H9 (cell line): ENCODE results near the gene SMYD1. TPM values are rescaled to one million over a fixed set of nuclear protein-coding genes. Genes with fewer than 3 reads are reported as not detected.

Experiments used
- DNase-seq: peaks from one replicate; pipeline ENCODE4 v3.0.0-alpha.2; 2017
- H2AFZ ChIP-seq: one replicate; pipeline ENCODE4 v1.6.1; 2013; ENCODE audit warnings: mild to moderate bottlenecking, low read length, control low read depth, moderate library complexity
- H2AK5ac ChIP-seq: 2 replicates; pipeline ENCODE4 v1.6.1; 2013; ENCODE audit warnings: low read length, control low read depth, mixed read lengths; ENCODE audit not compliant: insufficient read length
- H2BK120ac ChIP-seq: one replicate; pipeline ENCODE4 v1.6.1; 2013; ENCODE audit warnings: low read depth, mild to moderate bottlenecking, low read length, control low read depth, inconsistent platforms; ENCODE audit not compliant: poor library complexity, severe bottlenecking
- H2BK12ac ChIP-seq: 2 replicates; pipeline ENCODE4 v1.6.1; 2013; ENCODE audit warnings: low read length, control low read depth, mixed read lengths, low read depth; ENCODE audit not compliant: insufficient read length
- H2BK15ac ChIP-seq: 2 replicates; pipeline ENCODE4 v1.6.1; 2013; ENCODE audit warnings: low read depth, low read length, control low read depth
- H2BK20ac ChIP-seq: one replicate; pipeline ENCODE4 v1.6.1; 2013; ENCODE audit warnings: low read depth, mild to moderate bottlenecking, low read length, control low read depth, inconsistent platforms; ENCODE audit not compliant: poor library complexity, severe bottlenecking
- H2BK5ac ChIP-seq: 2 replicates; pipeline ENCODE4 v1.6.1; 2013; ENCODE audit warnings: low read length, control low read depth, mixed read lengths; ENCODE audit not compliant: insufficient read length
- H3K14ac ChIP-seq: 2 replicates; pipeline ENCODE4 v1.6.1; 2013; ENCODE audit warnings: low read length, control low read depth; ENCODE audit not compliant: insufficient read depth
- H3K18ac ChIP-seq: 2 replicates; pipeline ENCODE4 v1.6.1; 2013; ENCODE audit warnings: low read depth, mild to moderate bottlenecking, mixed read lengths, low read length, control low read depth; ENCODE audit not compliant: insufficient read length
- H3K23ac ChIP-seq: 2 replicates; pipeline ENCODE4 v1.6.1; 2013; ENCODE audit warnings: low read length, control low read depth, mixed read lengths, low read depth; ENCODE audit not compliant: insufficient read length
- H3K23me2 ChIP-seq: 2 replicates; pipeline ENCODE4 v1.6.1; 2013; ENCODE audit warnings: low read depth, mild to moderate bottlenecking, mixed read lengths, low read length, control low read depth; ENCODE audit not compliant: insufficient read length, poor library complexity, severe bottlenecking
- H3K27ac ChIP-seq: 2 replicates; pipeline ENCODE4 v1.5.1; 2013; ENCODE audit warnings: low read length, control low read depth, mixed read lengths, low read depth; ENCODE audit not compliant: insufficient read length
- H3K27me3 ChIP-seq: 2 replicates; pipeline ENCODE4 v1.6.1; 2013; ENCODE audit warnings: low read length, control low read depth, inconsistent platforms; ENCODE audit not compliant: insufficient read depth
- H3K4ac ChIP-seq: 2 replicates; pipeline ENCODE4 v1.6.1; 2013; ENCODE audit warnings: low read depth, mild to moderate bottlenecking, control low read depth, inconsistent platforms, low read length, moderate library complexity
- H3K4me1 ChIP-seq: 2 replicates; pipeline ENCODE4 v1.6.1; 2013; ENCODE audit warnings: low read length, control low read depth, inconsistent platforms; ENCODE audit not compliant: insufficient read depth
- H3K4me2 ChIP-seq: 2 replicates; pipeline ENCODE4 v1.6.1; 2013; ENCODE audit warnings: low read length, control low read depth, mixed read lengths; ENCODE audit not compliant: insufficient read length, insufficient read depth
- H3K56ac ChIP-seq: 2 replicates; pipeline ENCODE4 v1.6.1; 2013; ENCODE audit warnings: low read depth, mild to moderate bottlenecking, mixed read lengths, low read length, control low read depth; ENCODE audit not compliant: insufficient read length
- H3K79me1 ChIP-seq: 2 replicates; pipeline ENCODE4 v1.6.1; 2013; ENCODE audit warnings: low read depth, mild to moderate bottlenecking, moderate library complexity, low read length, control low read depth, inconsistent platforms; ENCODE audit not compliant: insufficient read depth, poor library complexity, severe bottlenecking
- H3K79me2 ChIP-seq: 2 replicates; pipeline ENCODE4 v1.6.1; 2013; ENCODE audit warnings: low read length, control low read depth, inconsistent platforms; ENCODE audit not compliant: insufficient read depth
- H3K9ac ChIP-seq: 2 replicates; pipeline ENCODE4 v1.6.1; 2013; ENCODE audit warnings: low read length, control low read depth, mixed read lengths; ENCODE audit not compliant: insufficient read length; ENCODE audit errors: extremely low read depth
- H3K9me3 ChIP-seq: one replicate; pipeline ENCODE4 v1.6.1; 2013; ENCODE audit warnings: low read depth, low read length, inconsistent platforms; ENCODE audit not compliant: control insufficient read depth
- H3T11ph ChIP-seq: one replicate; pipeline ENCODE4 v1.6.1; 2013; ENCODE audit warnings: mild to moderate bottlenecking, low read length, control low read depth, inconsistent platforms
- H4K20me1 ChIP-seq: one replicate; pipeline ENCODE4 v1.6.1; 2013; ENCODE audit not compliant: control insufficient read depth, insufficient read length, insufficient read depth
- H4K5ac ChIP-seq: 2 replicates; pipeline ENCODE4 v1.6.1; 2013; ENCODE audit warnings: low read depth, mild to moderate bottlenecking, mixed read lengths, low read length, control low read depth; ENCODE audit not compliant: insufficient read length
- H4K8ac ChIP-seq: replicated peaks from 2 replicates; pipeline ENCODE4 v1.6.1; 2013; ENCODE audit warnings: low read length, control low read depth, mixed read lengths, low read depth; ENCODE audit not compliant: insufficient read length
- H4K91ac ChIP-seq: 2 replicates; pipeline ENCODE4 v1.6.1; 2013; ENCODE audit warnings: low read depth, mild to moderate bottlenecking, moderate library complexity, mixed read lengths, low read length, control low read depth; ENCODE audit not compliant: insufficient read length
- H3K27ac Mint-ChIP-seq, 3 experiments: 2 replicates in 2 of 3; 3 replicates in 1 of 3; pipeline ENCODE4 v1.8.0; 2020 to 2021; ENCODE audit warnings: mixed read lengths in 3 of 3, mild to moderate bottlenecking in 1 of 3, moderate library complexity in 1 of 3
- H3K27me3 Mint-ChIP-seq: 2 replicates; pipeline ENCODE4 v1.8.0; 2021; ENCODE audit warnings: low read depth, mild to moderate bottlenecking, moderate library complexity, mixed read lengths
- H3K36me3 Mint-ChIP-seq, 3 experiments: 2 replicates in 2 of 3; 3 replicates in 1 of 3; pipeline ENCODE4 v1.8.0; 2020 to 2021; ENCODE audit warnings: low read depth in 3 of 3, mixed read lengths in 3 of 3; ENCODE audit not compliant: insufficient read depth in 1 of 3
- H3K4me1 Mint-ChIP-seq, 2 experiments: 2 replicates each; pipeline ENCODE4 v1.8.0; 2020; ENCODE audit warnings: mixed read lengths in 2 of 2
- H3K4me3 Mint-ChIP-seq, 2 experiments: 2 replicates in 1 of 2; 3 replicates in 1 of 2; pipeline ENCODE4 v1.8.0; 2020 to 2021; ENCODE audit warnings: mild to moderate bottlenecking in 2 of 2, mixed read lengths in 2 of 2, moderate library complexity in 1 of 2
- H3K9me3 Mint-ChIP-seq, 2 experiments: 2 replicates in 1 of 2; 3 replicates in 1 of 2; pipeline ENCODE4 v1.8.0; 2020; ENCODE audit warnings: mild to moderate bottlenecking in 2 of 2, mixed read lengths in 2 of 2, moderate library complexity in 1 of 2
- CTCF ChIP-seq: fragments of 200-600 bp; sonication (generic); conservative IDR thresholded peaks from 3 replicates; pipeline ENCODE4 v1.8.0; 2021; ENCODE audit warnings: antibody characterized with exemption, mild to moderate bottlenecking
- WGBS: extraction: QIAGEN DNeasy Blood & Tissue Kit; methylation state at CpG from one replicate; pipeline ENCODE4 v1.1.7; 2013; ENCODE audit warnings: missing lambda C conversion rate, low lambda C conversion rate, mixed read lengths; ENCODE audit not compliant: insufficient read length; ENCODE audit errors: extremely low coverage; 5-methylcytosine and 5-hydroxymethylcytosine counted together
- total RNA-seq: library from RNA; stranded (reverse); gene quantifications from 2 replicates; pipeline ENCODE4 v1.2.1, GENCODE V29; 2021

SMYD1 gene
- total RNA-seq, 1 experiment from 2014 or later: not detected

- Histone ChIP-seq H3K79me2 (no peaks in the 10 kb centered on the region), H3K27ac (no peak overlapping the region), H2BK12ac (no peak overlapping the region), H2BK120ac (no peak overlapping the region), H3K18ac (no peak overlapping the region), H2AK5ac (no peak overlapping the region), H2BK15ac (no peak overlapping the region), H3K27me3 (no peaks in the 10 kb centered on the region), H3K23me2 (no peaks in the 10 kb centered on the region), H3T11ph (no peak overlapping the region), H3K4me1 (no peaks in the 10 kb centered on the region; the same call in 1 of the 2 replicates), H2AFZ (no peak overlapping the region), H3K79me1 (no peaks in the 10 kb centered on the region), H3K4ac (no peak overlapping the region), H2BK5ac (no peak overlapping the region), H3K23ac (no peak overlapping the region), H4K20me1 (no peaks in the 10 kb centered on the region), H4K91ac (no peak overlapping the region), H3K4me2 (no peak overlapping the region), H3K9ac (no peak overlapping the region), H2BK20ac (no peak overlapping the region), H3K14ac (no peak overlapping the region), H4K5ac (no peak overlapping the region), H4K8ac (no peak overlapping the region), H3K9me3 (no peaks in the 10 kb centered on the region), H3K56ac (no peak overlapping the region)
- H3K4me1 Mint-ChIP-seq: peaks cover 22 to 39% of the 10 kb centered on the region in 2 experiments
- H3K27me3 Mint-ChIP-seq: no peaks in the 10 kb centered on the region
- no peak overlapping the region for H3K27ac Mint-ChIP-seq
- no peaks in the 10 kb centered on the region for H3K9me3 Mint-ChIP-seq
- WGBS: no CpG with 5 or more reads among the region's 3 CpGs
- no peaks in the 10 kb centered on the region for H3K36me3 Mint-ChIP-seq
- DNase-seq: no peak
- TF ChIP-seq CTCF: no peak
- H3K4me3 Mint-ChIP-seq: no peak overlapping the region
Measured at GRCh38 chr2:88097192-88097591, 29.6 kb downstream of the SMYD1 start.
